ENCODE results near the gene SPIN1.

Gene SPIN1

DNA sequence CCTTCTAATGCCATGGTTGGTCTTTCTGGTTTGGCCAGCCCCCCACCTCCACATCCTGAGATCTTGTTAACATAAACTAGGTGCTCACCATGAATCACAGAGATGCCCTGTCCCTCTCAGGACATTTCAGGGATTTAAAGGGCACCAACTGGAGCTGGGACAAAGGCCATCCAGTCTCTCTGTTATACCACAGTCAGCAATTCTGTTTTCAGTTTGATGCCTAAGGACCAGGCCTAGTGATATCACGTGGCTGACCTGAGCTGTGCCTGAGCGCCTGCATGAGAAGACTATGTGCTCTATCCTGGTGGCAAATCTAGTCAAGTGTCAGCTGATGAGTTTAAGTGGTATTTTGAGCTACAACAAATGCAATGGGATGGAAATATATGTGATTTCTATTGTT is 26.1 kb downstream of the SPIN1 start:
- DNase-seq = no peak
- ChIA-PET POLR2A (no interaction called here), CTCF (interaction anchor here (1.0 to 2.2 kb wide), 2 partner anchors 12 to 19 kb away, joined by 3 to 6 read pairs; no protein-coding TSS in a partner anchor)
- peaks cover 0 to 57% (median 26%) of the 10 kb centered on the region in 5 experiments for H3K9me3 ChIP-seq (ENCODE audit: control extremely low read depth in 1 of 5, control insufficient read depth in 4 of 5, insufficient read depth in 2 of 5, low read depth in 1 of 5, low read length in 4 of 5)
- H3K27me3 ChIP-seq (replicated peaks in 2 of 5; ENCODE audit: control insufficient read depth in 4 of 5, insufficient read depth in 5 of 5, low read length in 4 of 5) = no peaks in the 10 kb centered on the region
- H3K36me3 ChIP-seq (ENCODE audit: control insufficient read depth in 4 of 4, insufficient read depth in 4 of 4, low read length in 3 of 4) = peaks cover 13 to 65% (median 15%) of the 10 kb centered on the region in 4 experiments
- H3K27ac ChIP-seq (ENCODE audit: insufficient read depth in 1 of 2, low read depth in 1 of 2, low read length in 2 of 2, poor library complexity in 1 of 2, severe bottlenecking in 2 of 2) = no peak overlapping the region
- WGBS (ENCODE audit: insufficient coverage) = 96% methylated on average over 2 of the region's 2 CpGs
- no peaks in the 10 kb centered on the region for H3K4me1 ChIP-seq (ENCODE audit: control extremely low read depth in 1 of 4, control insufficient read depth in 4 of 4, insufficient read depth in 4 of 4, low read length in 3 of 4)
- H3K4me3 ChIP-seq (ENCODE audit: control insufficient read depth in 1 of 7, extremely low read depth in 1 of 7, insufficient read depth in 4 of 7, low read depth in 2 of 7, low read length in 6 of 7) = no peak overlapping the region

DNA sequence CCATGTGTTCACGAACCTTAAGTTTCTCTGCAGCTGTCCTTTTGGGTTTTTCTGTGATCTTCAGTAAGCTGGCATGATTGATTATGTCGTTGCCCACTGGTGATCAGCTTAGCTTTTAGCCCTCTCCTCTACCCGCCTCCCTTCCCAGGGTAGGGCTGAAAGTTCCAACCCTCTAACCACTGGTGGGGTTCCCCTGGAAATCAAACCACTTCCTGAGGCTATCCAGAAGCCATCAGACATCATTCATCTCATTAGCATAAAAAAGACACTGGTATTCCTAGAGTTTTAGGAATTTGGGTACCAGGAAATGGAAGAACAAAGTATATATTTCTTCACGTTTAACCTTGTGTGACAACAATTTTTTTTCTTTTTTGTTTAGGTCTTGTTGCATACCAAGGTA is 29.8 kb downstream of the SPIN1 start:
- CTCF ChIA-PET = no interaction called here
- peak in 1 of 3 donors; percentile 40 for DNase-seq
- Histone ChIP-seq H3K36me3 (ENCODE audit: control insufficient read depth in 4 of 4, insufficient read depth in 4 of 4, low read length in 3 of 4) (peaks cover 19 to 85% (median 33%) of the 10 kb centered on the region in 4 experiments), H3K4me3 (ENCODE audit: control insufficient read depth in 1 of 7, extremely low read depth in 1 of 7, insufficient read depth in 4 of 7, low read depth in 2 of 7, low read length in 6 of 7) (peak overlapping the region in 1 of 7 experiments; percentile 28), H3K27ac (ENCODE audit: insufficient read depth in 1 of 2, low read depth in 1 of 2, low read length in 2 of 2, poor library complexity in 1 of 2, severe bottlenecking in 2 of 2) (no peak overlapping the region), H3K27me3 (replicated peaks in 2 of 5; ENCODE audit: control insufficient read depth in 4 of 5, insufficient read depth in 5 of 5, low read length in 4 of 5) (no peaks in the 10 kb centered on the region), H3K4me1 (ENCODE audit: control extremely low read depth in 1 of 4, control insufficient read depth in 4 of 4, insufficient read depth in 4 of 4, low read length in 3 of 4) (no peaks in the 10 kb centered on the region), H3K9me3 (ENCODE audit: control extremely low read depth in 1 of 5, control insufficient read depth in 4 of 5, insufficient read depth in 2 of 5, low read depth in 1 of 5, low read length in 4 of 5) (peaks cover 8 to 76% (median 35%) of the 10 kb centered on the region in 5 experiments)
- 87% methylated on average over 3 of the region's 4 CpGs for WGBS (ENCODE audit: insufficient coverage)
- POLR2A ChIA-PET = no interaction called here

DNA sequence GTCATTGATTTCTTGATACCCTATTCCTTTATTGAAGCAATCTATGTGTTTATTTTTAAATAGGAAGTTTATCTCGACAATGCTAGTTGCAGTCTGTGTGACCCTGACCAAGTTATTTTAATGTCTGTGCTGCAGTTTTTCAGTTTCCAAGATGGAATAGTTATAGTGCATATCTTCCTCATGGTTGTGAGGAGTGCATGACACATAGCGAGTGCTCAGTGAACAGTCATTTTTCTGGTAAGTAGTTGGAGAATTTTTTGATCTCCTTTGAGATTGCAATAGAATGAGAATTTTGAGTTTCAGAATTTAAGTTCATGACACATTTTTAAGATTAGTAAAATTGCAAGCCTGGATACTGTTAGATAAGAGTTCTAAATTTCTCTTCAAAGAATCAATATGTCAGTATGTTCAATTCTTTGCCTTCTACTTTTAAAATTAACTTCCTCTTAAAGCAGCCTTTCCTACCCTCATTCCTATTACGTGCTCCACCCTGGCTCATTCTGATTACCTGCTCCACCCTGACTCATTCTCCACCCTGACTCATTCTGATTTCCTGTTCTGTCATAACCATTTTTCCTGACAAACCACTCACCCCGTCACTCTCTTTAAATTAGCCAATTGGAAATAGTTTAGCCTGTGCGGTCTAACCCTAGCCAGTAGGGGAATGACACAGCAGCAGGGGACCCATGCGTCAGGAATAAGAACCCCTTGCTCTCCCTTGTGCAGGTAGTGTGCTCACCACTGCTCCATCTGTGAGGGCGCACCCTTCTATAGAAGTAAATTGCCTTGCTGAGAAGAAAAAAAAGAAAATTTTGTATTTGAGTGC is 30.7 kb downstream of the SPIN1 start:
- H3K4me1 ChIP-seq (ENCODE audit: control extremely low read depth in 1 of 4, control insufficient read depth in 4 of 4, insufficient read depth in 4 of 4, low read length in 3 of 4) = no peaks in the 10 kb centered on the region
- H3K27ac ChIP-seq (ENCODE audit: insufficient read depth in 1 of 2, low read depth in 1 of 2, low read length in 2 of 2, poor library complexity in 1 of 2, severe bottlenecking in 2 of 2) = no peak overlapping the region
- WGBS (ENCODE audit: insufficient coverage) = 94% methylated on average over 3 of the region's 7 CpGs
- ChIA-PET CTCF (no interaction called here), POLR2A (no interaction called here)
- H3K9me3 ChIP-seq (ENCODE audit: control extremely low read depth in 1 of 5, control insufficient read depth in 4 of 5, insufficient read depth in 2 of 5, low read depth in 1 of 5, low read length in 4 of 5) = peaks cover 8 to 67% (median 29%) of the 10 kb centered on the region in 5 experiments
- no peak overlapping the region for H3K4me3 ChIP-seq (ENCODE audit: control insufficient read depth in 1 of 7, extremely low read depth in 1 of 7, insufficient read depth in 4 of 7, low read depth in 2 of 7, low read length in 6 of 7)
- peaks cover 19 to 82% (median 34%) of the 10 kb centered on the region in 4 experiments for H3K36me3 ChIP-seq (ENCODE audit: control insufficient read depth in 4 of 4, insufficient read depth in 4 of 4, low read length in 3 of 4)
- DNase-seq = peak in 1 of 3 donors; percentile 40
- no peaks in the 10 kb centered on the region for H3K27me3 ChIP-seq (replicated peaks in 2 of 5; ENCODE audit: control insufficient read depth in 4 of 5, insufficient read depth in 5 of 5, low read length in 4 of 5)

GRCh38 chr9:88420227-88420626 is 32.0 kb downstream of the SPIN1 start:
- Histone ChIP-seq H3K27ac (ENCODE audit: insufficient read depth in 1 of 2, low read depth in 1 of 2, low read length in 2 of 2, poor library complexity in 1 of 2, severe bottlenecking in 2 of 2) (no peak overlapping the region), H3K4me3 (ENCODE audit: control insufficient read depth in 1 of 7, extremely low read depth in 1 of 7, insufficient read depth in 4 of 7, low read depth in 2 of 7, low read length in 6 of 7) (no peak overlapping the region), H3K27me3 (replicated peaks in 2 of 5; ENCODE audit: control insufficient read depth in 4 of 5, insufficient read depth in 5 of 5, low read length in 4 of 5) (no peaks in the 10 kb centered on the region), H3K9me3 (ENCODE audit: control extremely low read depth in 1 of 5, control insufficient read depth in 4 of 5, insufficient read depth in 2 of 5, low read depth in 1 of 5, low read length in 4 of 5) (peaks cover 8 to 56% (median 23%) of the 10 kb centered on the region in 5 experiments), H3K36me3 (ENCODE audit: control insufficient read depth in 4 of 4, insufficient read depth in 4 of 4, low read length in 3 of 4) (peaks cover 17 to 72% (median 31%) of the 10 kb centered on the region in 4 experiments), H3K4me1 (ENCODE audit: control extremely low read depth in 1 of 4, control insufficient read depth in 4 of 4, insufficient read depth in 4 of 4, low read length in 3 of 4) (no peaks in the 10 kb centered on the region)
- ChIA-PET POLR2A (no interaction called here), CTCF (no interaction called here)
- 100% methylated on average over 7 of the region's 7 CpGs for whole genome bisulfite sequencing (ENCODE audit: insufficient coverage)
- DNase-seq = no peak

DNA sequence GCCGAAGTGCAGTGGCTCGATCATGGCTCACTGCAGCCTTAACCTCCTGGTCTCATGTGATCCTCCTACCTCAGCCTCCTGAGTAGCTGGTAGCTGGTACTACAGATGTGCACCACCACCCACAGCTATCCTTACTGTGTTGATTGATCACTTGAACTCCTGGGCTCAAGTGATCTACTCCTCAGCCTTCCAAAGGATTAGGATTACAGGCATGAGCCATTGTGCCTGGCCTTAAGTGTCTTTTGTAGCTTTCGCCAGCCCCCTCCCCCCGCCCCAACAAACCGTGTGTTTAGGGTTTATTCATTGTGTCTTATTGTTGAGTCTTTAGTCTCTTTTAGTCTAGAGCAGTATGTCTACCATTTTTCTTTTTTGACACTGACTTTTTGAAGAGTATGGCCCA is 33.1 kb downstream of the SPIN1 start:
- Histone ChIP-seq H3K27me3 (replicated peaks in 2 of 5; ENCODE audit: control insufficient read depth in 4 of 5, insufficient read depth in 5 of 5, low read length in 4 of 5) (no peaks in the 10 kb centered on the region), H3K4me3 (ENCODE audit: control insufficient read depth in 1 of 7, extremely low read depth in 1 of 7, insufficient read depth in 4 of 7, low read depth in 2 of 7, low read length in 6 of 7) (no peak overlapping the region), H3K27ac (ENCODE audit: insufficient read depth in 1 of 2, low read depth in 1 of 2, low read length in 2 of 2, poor library complexity in 1 of 2, severe bottlenecking in 2 of 2) (no peak overlapping the region), H3K4me1 (ENCODE audit: control extremely low read depth in 1 of 4, control insufficient read depth in 4 of 4, insufficient read depth in 4 of 4, low read length in 3 of 4) (no peaks in the 10 kb centered on the region), H3K36me3 (ENCODE audit: control insufficient read depth in 4 of 4, insufficient read depth in 4 of 4, low read length in 3 of 4) (peaks cover 17 to 64% (median 30%) of the 10 kb centered on the region in 4 experiments), H3K9me3 (ENCODE audit: control extremely low read depth in 1 of 5, control insufficient read depth in 4 of 5, insufficient read depth in 2 of 5, low read depth in 1 of 5, low read length in 4 of 5) (peaks cover 8 to 50% (median 21%) of the 10 kb centered on the region in 5 experiments)
- DNase-seq = no peak
- ChIA-PET POLR2A (no interaction called here), CTCF (no interaction called here)
- WGBS (ENCODE audit: insufficient coverage) = 93% methylated on average over 5 of the region's 5 CpGs

GRCh38 chr9:88425538-88425950 is 37.3 kb downstream of the SPIN1 start:
- CTCF ChIA-PET = interaction anchor here (0.6 to 2.5 kb wide), 4 partner anchors 9 to 113 kb away, joined by 4 to 6 read pairs (median 6); no protein-coding TSS in a partner anchor
- POLR2A ChIA-PET = interaction anchor here (0.6 kb wide), 1 partner anchor 277 kb away, joined by 3 read pairs; no protein-coding TSS in a partner anchor
- WGBS (ENCODE audit: insufficient coverage) = 79% methylated on average over 7 of the region's 10 CpGs
- Histone ChIP-seq H3K4me1 (ENCODE audit: control extremely low read depth in 1 of 4, control insufficient read depth in 4 of 4, insufficient read depth in 4 of 4, low read length in 3 of 4) (no peaks in the 10 kb centered on the region), H3K27me3 (replicated peaks in 2 of 5; ENCODE audit: control insufficient read depth in 4 of 5, insufficient read depth in 5 of 5, low read length in 4 of 5) (no peaks in the 10 kb centered on the region), H3K36me3 (ENCODE audit: control insufficient read depth in 4 of 4, insufficient read depth in 4 of 4, low read length in 3 of 4) (peaks cover 14 to 35% (median 17%) of the 10 kb centered on the region in 4 experiments), H3K9me3 (ENCODE audit: control extremely low read depth in 1 of 5, control insufficient read depth in 4 of 5, insufficient read depth in 2 of 5, low read depth in 1 of 5, low read length in 4 of 5) (peaks cover 0 to 14% (median 4%) of the 10 kb centered on the region in 5 experiments), H3K4me3 (ENCODE audit: control insufficient read depth in 1 of 7, extremely low read depth in 1 of 7, insufficient read depth in 4 of 7, low read depth in 2 of 7, low read length in 6 of 7) (no peak overlapping the region), H3K27ac (ENCODE audit: insufficient read depth in 1 of 2, low read depth in 1 of 2, low read length in 2 of 2, poor library complexity in 1 of 2, severe bottlenecking in 2 of 2) (no peak overlapping the region)
- no peak for DNase-seq

DNA sequence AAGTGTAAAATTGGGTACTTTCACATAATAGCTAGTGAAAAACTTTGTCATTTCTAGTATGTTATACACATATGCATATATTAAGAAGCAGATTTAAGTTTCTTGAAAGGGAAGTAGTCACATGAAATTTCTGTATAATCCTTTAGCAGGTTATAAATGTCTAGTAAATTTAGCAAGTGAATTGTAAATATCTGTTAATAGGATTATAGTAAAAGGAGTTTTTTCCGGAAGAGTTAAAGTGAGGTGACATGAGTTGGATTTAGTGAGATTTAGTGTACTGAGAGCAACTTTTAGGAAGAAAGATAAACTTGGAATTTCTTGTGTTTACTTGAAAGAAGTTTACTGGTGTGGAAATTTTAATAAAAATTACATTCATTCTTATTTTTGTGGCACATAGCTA is 38.4 kb downstream of the SPIN1 start:
- no peak for DNase-seq
- no peak overlapping the region for H3K4me3 ChIP-seq (ENCODE audit: control insufficient read depth in 1 of 7, extremely low read depth in 1 of 7, insufficient read depth in 4 of 7, low read depth in 2 of 7, low read length in 6 of 7)
- no peaks in the 10 kb centered on the region for H3K4me1 ChIP-seq (ENCODE audit: control extremely low read depth in 1 of 4, control insufficient read depth in 4 of 4, insufficient read depth in 4 of 4, low read length in 3 of 4)
- CTCF ChIA-PET = interaction anchor here (1.3 to 2.5 kb wide), 2 partner anchors 12 to 17 kb away, joined by 4 to 6 read pairs; no protein-coding TSS in a partner anchor
- H3K36me3 ChIP-seq (ENCODE audit: control insufficient read depth in 4 of 4, insufficient read depth in 4 of 4, low read length in 3 of 4) = peaks cover 7 to 26% (median 12%) of the 10 kb centered on the region in 4 experiments
- peaks cover 0 to 3% (median 0%) of the 10 kb centered on the region in 5 experiments for H3K9me3 ChIP-seq (ENCODE audit: control extremely low read depth in 1 of 5, control insufficient read depth in 4 of 5, insufficient read depth in 2 of 5, low read depth in 1 of 5, low read length in 4 of 5)
- H3K27ac ChIP-seq (ENCODE audit: insufficient read depth in 1 of 2, low read depth in 1 of 2, low read length in 2 of 2, poor library complexity in 1 of 2, severe bottlenecking in 2 of 2) = no peak overlapping the region
- 100% methylated on average over 1 of the region's 1 CpG for WGBS (ENCODE audit: insufficient coverage)
- no peaks in the 10 kb centered on the region for H3K27me3 ChIP-seq (replicated peaks in 2 of 5; ENCODE audit: control insufficient read depth in 4 of 5, insufficient read depth in 5 of 5, low read length in 4 of 5)
- POLR2A ChIA-PET = interaction anchor here (0.6 kb wide), 1 partner anchor 80 kb away, joined by 3 read pairs; no protein-coding TSS in a partner anchor
